Psoas muscle (tissue), 8 donors: Measurements from ENCODE around the gene DMD. TPM values are rescaled to one million over a fixed set of nuclear protein-coding genes. Genes with fewer than 3 reads are reported as not detected.

ENCODE experiments used
- ATAC-seq, 4 donors: fragments of 200-7000 bp; cut with Tn5 transposase; one replicate each; pipeline ENCODE4 v1.9.1; 2020; ENCODE audit warnings: moderate library complexity in 3 of 4, mild to moderate bottlenecking in 2 of 4
- DNase-seq, 2 donors: peaks; one replicate each; pipeline ENCODE4 v3.0.0-alpha.2; 2020
- H3K27ac ChIP-seq: fragments of 200-600 bp; one replicate; pipeline ENCODE4 v1.8.0; 2022
- H3K27me3 ChIP-seq, 3 donors: fragments of 200-600 bp in 1 of 3; one replicate each; pipeline versions ENCODE4 v1.6.1 to v1.8.0; 2013 to 2022; ENCODE audit warnings: low read length in 2 of 3, mild to moderate bottlenecking in 2 of 3, moderate library complexity in 1 of 3; ENCODE audit not compliant: insufficient read depth in 3 of 3
- H3K36me3 ChIP-seq, 2 donors: fragments of 200-600 bp in 1 of 2; one replicate each; pipeline versions ENCODE4 v1.6.1 to v1.8.0; 2013 to 2022; ENCODE audit warnings: low read depth in 1 of 2, mild to moderate bottlenecking in 1 of 2, moderate library complexity in 1 of 2; ENCODE audit not compliant: insufficient read depth in 1 of 2
- H3K4me1 ChIP-seq: fragments of 200-600 bp; one replicate; pipeline ENCODE4 v1.8.0; 2022
- H3K4me3 ChIP-seq: fragments of 200-600 bp; one replicate; pipeline ENCODE4 v1.8.0; 2022; ENCODE audit warnings: mild to moderate bottlenecking
- H3K9me3 ChIP-seq: fragments of 200-600 bp; one replicate; pipeline ENCODE4 v1.8.0; 2022
- CTCF ChIP-seq: fragments of 200-600 bp; IDR thresholded peaks from one replicate; pipeline ENCODE4 v1.8.0; 2022; ENCODE audit warnings: antibody characterized with exemption
- WGBS, 3 donors: extraction: QIAGEN DNeasy Blood & Tissue Kit; methylation state at CpG; one replicate each; pipeline versions ENCODE4 v1.1.6 to v1.1.7; 2013; 5-methylcytosine and 5-hydroxymethylcytosine counted together
- intact Hi-C, 2 donors: fragments of 100-400 bp; cut with DNase I; formaldehyde crosslinking; loops; one replicate each; pipeline versions ENCODE4 v1.11.0 to v1.14.2; 2022
- polyA plus RNA-seq, 3 donors: library from polyadenylated mRNA; stranded (reverse); fragments of 200-250 nt; gene quantifications; one replicate each; pipeline ENCODE4 v1.2.3, GENCODE V29; 2013
- total RNA-seq, 4 donors: library from RNA; stranded (reverse); fragmentation: NEBNext Ultra II Directional in 2 of 4; extraction: Animal tissue kit (Norgen Biotek cat#: 25700) in 2 of 4; gene quantifications; one replicate each; pipeline versions ENCODE4 v1.2.1 to v1.2.4, GENCODE V29; 2021 to 2023
- donor health status: healthy with polysubstance abuse.
- donor health status: DM: no; HTN: no; CAD: no; lungs with moderate emphysema.
- donor health status: Bipolar disorder and iron deficiency.
- donor health status: healthy.
- donor health status: DM: yes; HTN: yes; CAD: no.
- donor health status: DM: no; HTN: no; CAD: no.
- donor health status: DM: no; HTN: no; CAD: no.
- donor health status: DM: yes; HTN: yes; CAD: no.

DMD gene
- total and polyA plus RNA-seq, 7 donors, result 6.8 to 170 (median 86.5) TPM

- ATAC-seq (no peak), DNase-seq (no peak)
- Histone ChIP-seq H3K36me3 (no peaks in the 10 kb centered on the region), H3K27ac (no peak within 1 kb of the TSS), H3K9me3 (no peaks in the 10 kb centered on the region), H3K27me3 (peaks cover 0 to 5% (median 0%) of the 10 kb centered on the region in 3 donors), H3K4me3 (no peak within 1 kb of the TSS), H3K4me1 (no peaks in the 10 kb centered on the region)
- intact Hi-C loops, result no loop called here
- no peak for TF ChIP-seq CTCF
- 86 to 99% (median 98%) methylated on average over 22 to 33 of the region's 33 CpGs for WGBS, 3 donors
Observed at GRCh38 chrX:31071725-31072124, 2139.6 kb downstream of the DMD start, which contains the start of gene FTHL17. Gene FTHL17 (minus strand): TSS chrX:31072041. CDS start chrX:31071953, 88 bp downstream.

GRCh38 chrX:31071262-31071661 is 2140.1 kb downstream of the DMD start:
- no peaks in the 10 kb centered on the region for H3K4me1 ChIP-seq
- no peak for DNase-seq
- H3K27me3 ChIP-seq, result peaks cover 0 to 5% (median 0%) of the 10 kb centered on the region in 3 donors
- H3K9me3 ChIP-seq, result no peaks in the 10 kb centered on the region
- intact Hi-C loops, result no loop called here
- 85 to 90% (median 90%) methylated on average over 14 to 18 of the region's 18 CpGs for WGBS, 3 donors
- no peak for ATAC-seq
- no peak overlapping the region for H3K4me3 ChIP-seq
- TF ChIP-seq CTCF, result no peak
- no peaks in the 10 kb centered on the region for H3K36me3 ChIP-seq
- H3K27ac ChIP-seq, result no peak overlapping the region

- intact Hi-C loops, result no loop called here
- no peak for DNase-seq
- H3K27me3 ChIP-seq, result peaks cover 0 to 5% (median 0%) of the 10 kb centered on the region in 3 donors
- no peaks in the 10 kb centered on the region for H3K4me1 ChIP-seq
- no peaks in the 10 kb centered on the region for H3K9me3 ChIP-seq
- no peak for ATAC-seq
- H3K36me3 ChIP-seq, result no peaks in the 10 kb centered on the region
- no peak for TF ChIP-seq CTCF
- no peak overlapping the region for H3K4me3 ChIP-seq
- H3K27ac ChIP-seq, result no peak overlapping the region
Observed at GRCh38 chrX:31070057-31070468, 2141.3 kb downstream of the DMD start.
